C4-2B (cell line): ENCODE results near the gene KRTAP5-1.

Experiments used
- CTCF ChIP-seq: fragments of 450-650 bp; conservative IDR thresholded peaks from 2 replicates; pipeline ENCODE4 v1.5.1; 2017; ENCODE audit warnings: mild to moderate bottlenecking
- ZFX ChIP-seq: fragments of 450-650 bp; IDR thresholded peaks from 2 replicates; pipeline ENCODE4 v1.6.1; 2017

GRCh38 chr11:1589996-1590395 lies 4.9 kb upstream of the KRTAP5-1 start:
- TF ChIP-seq CTCF = no peak
- TF ChIP-seq ZFX = no peak
